OCI-M2 (cell line): Measurements from ENCODE around the gene GIMAP6.
"Not testable (repeated sequence)": the region's sequence is repeated elsewhere in the genome, so short reads cannot be mapped to it uniquely, and the experiment has no call there.

ENCODE experiments used
- DNase-seq: peaks from one replicate; lab custom pipeline; 2025; ENCODE audit not compliant: unreplicated experiment; lab: John Stamatoyannopoulos, UW

The GIMAP6 gene

GRCh38 chr7:150586068-150586784 is 46.0 kb downstream of the GIMAP6 start:
- DNase-seq: no peak

GRCh38 chr7:150585199-150585598 is 47.0 kb downstream of the GIMAP6 start:
- DNase-seq: no peak

- no peak for DNase-seq
These were observed 51.4 kb downstream of the GIMAP6 start for GRCh38 chr7:150580638-150581394.

- DNase-seq: not testable (repeated sequence)
These were observed 52.1 kb downstream of the GIMAP6 start for GRCh38 chr7:150579979-150580637.
